Transverse colon (tissue), 4 donors: ENCODE data around the gene GCM1. TPM values are rescaled to one million over a fixed set of nuclear protein-coding genes. Genes with fewer than 3 reads are reported as not detected.
A peak's percentile ranks its signal among the peaks of the same experiment; 100 is the strongest.

Experiments used
- DNase-seq: peaks from one replicate; pipeline ENCODE4 v3.0.0-alpha.2; 2019
- H3K27ac ChIP-seq, 4 donors: fragments of 200-600 bp; sonication (generic); 2 replicates each; pipeline ENCODE4 v1.5.1; 2016 to 2018; ENCODE audit warnings: inconsistent platforms in 4 of 4
- H3K27me3 ChIP-seq: fragments of 200-600 bp; sonication (generic); 2 replicates; pipeline ENCODE4 v1.5.1; 2017; ENCODE audit warnings: inconsistent platforms
- H3K36me3 ChIP-seq, 4 donors: fragments of 200-600 bp; sonication (generic); 2 replicates each; pipeline ENCODE4 v1.5.1; 2017 to 2019; ENCODE audit warnings: inconsistent platforms in 4 of 4
- H3K4me1 ChIP-seq, 4 donors: fragments of 200-600 bp; sonication (generic); 2 replicates each; pipeline ENCODE4 v1.5.1; 2017 to 2020; ENCODE audit warnings: inconsistent platforms in 4 of 4
- H3K4me3 ChIP-seq, 4 donors: fragments of 200-600 bp; sonication (generic); 1 replicate in 1 of 4; 2 replicates in 3 of 4; pipeline versions ENCODE4 v1.5.1 to v1.6.1; 2017 to 2019; ENCODE audit warnings: inconsistent platforms in 4 of 4
- H3K9me3 ChIP-seq, 2 donors: fragments of 200-600 bp; sonication (generic); 2 replicates each; pipeline ENCODE4 v1.5.1; 2017 to 2019; ENCODE audit warnings: inconsistent platforms in 2 of 2
- CTCF ChIP-seq, 5 experiments: fragments of 200-600 bp in 3 of 5; fragments of 450-650 bp in 2 of 5; sonication (generic) in 3 of 5; IDR thresholded peaks; 1 replicate in 2 of 5; 2 replicates in 3 of 5; pipeline ENCODE4 v1.5.1; 2016 to 2017; ENCODE audit warnings: antibody characterized with exemption in 5 of 5, inconsistent platforms in 3 of 5, mild to moderate bottlenecking in 2 of 5, moderate library complexity in 1 of 5
- EP300 ChIP-seq: sonication (generic); formaldehyde crosslinking; IDR thresholded peaks from one replicate; pipeline ENCODE4 v1.6.1; 2017; ENCODE audit warnings: antibody characterized with exemption, low read depth
- POLR2A ChIP-seq: fragments of 450-650 bp; IDR thresholded peaks from one replicate; pipeline ENCODE4 v1.6.1; 2016; ENCODE audit warnings: antibody characterized with exemption, mild to moderate bottlenecking, moderate library complexity
- POLR2AphosphoS5 ChIP-seq, 3 donors: sonication (generic); formaldehyde crosslinking; IDR thresholded peaks; one replicate each; pipeline ENCODE4 v1.6.1; 2016; ENCODE audit warnings: antibody characterized with exemption in 3 of 3
- WGBS, 2 donors: methylation state at CpG; one replicate each; pipeline ENCODE4 v1.1.5; 2018; ENCODE audit warnings: low coverage in 1 of 2; 5-methylcytosine and 5-hydroxymethylcytosine counted together
- in situ Hi-C, 4 donors: fragments of 200-750 bp; cut with MboI; loops; one replicate each; pipeline versions ENCODE4 v1.15.0 to v1.15.1; 2017; ENCODE audit warnings: low sequenced_read_pairs in 3 of 4, low pct_ligation_motif_present in 1 of 4, low pct_unique_long_range_greater_than_20kb in 1 of 4
- intact Hi-C: fragments of 100-400 bp; cut with DNase I; formaldehyde crosslinking; loops from one replicate; pipeline ENCODE4 v1.15.1; 2023; ENCODE audit warnings: low total_unique reads
- total RNA-seq, 4 donors: library from RNA; depleted of rRNA; stranded (reverse); fragments of >200 nt; gene quantifications; one replicate each; pipeline ENCODE4 v1.1.0, GENCODE V29; 2016

The GCM1 gene
- total RNA-seq, 4 donors from 2014 or later = 0.32 TPM; not detected in 3

GRCh38 chr6:53178837-53179432 lies 30.3 kb upstream of the GCM1 start:
- DNase-seq = no peak
- intact Hi-C loops (no loop called here), in situ Hi-C loops (loop anchor here in 3 of 4 donors (10.0 to 25.0 kb wide), 3 partner anchors 236 to 533 kb away; no protein-coding TSS in a partner anchor)
- 81 to 92% methylated on average over 1 of the region's 1 CpG for WGBS, 2 donors
- Histone ChIP-seq H3K27me3 (no peaks in the 10 kb centered on the region), H3K4me3 (no peak overlapping the region), H3K27ac (no peak overlapping the region), H3K9me3 (no peaks in the 10 kb centered on the region), H3K4me1 (peaks cover 0 to 4% (median 0%) of the 10 kb centered on the region in 4 donors), H3K36me3 (no peaks in the 10 kb centered on the region)
- TF ChIP-seq POLR2AphosphoS5 (IDR thresholded peaks at IDR 0.05) (no peak), EP300 (no peak), POLR2A (no peak)

- DNase-seq = no peak
- 40 to 83% methylated on average over 1 to 2 of the region's 2 CpGs for WGBS, 2 donors
- no peak overlapping the region for H3K27ac ChIP-seq
- H3K27me3 ChIP-seq = no peaks in the 10 kb centered on the region
- H3K9me3 ChIP-seq = no peaks in the 10 kb centered on the region
- no peak for TF ChIP-seq EP300
- no peak for TF ChIP-seq POLR2A
- no peak for TF ChIP-seq CTCF (IDR thresholded peaks at IDR 0.05)
- no peak for TF ChIP-seq POLR2AphosphoS5 (IDR thresholded peaks at IDR 0.05)
- in situ Hi-C loops (loop anchor here in 3 of 4 donors (10.0 to 25.0 kb wide), 3 partner anchors 240 to 537 kb away; no protein-coding TSS in a partner anchor), intact Hi-C loops (no loop called here)
- peaks cover 0 to 4% (median 0%) of the 10 kb centered on the region in 4 donors for H3K4me1 ChIP-seq
- no peaks in the 10 kb centered on the region for H3K36me3 ChIP-seq
- no peak overlapping the region for H3K4me3 ChIP-seq
Observed at GRCh38 chr6:53175027-53175426, 26.4 kb upstream of the GCM1 start.

- WGBS, 2 donors = 75 to 77% methylated on average over 6 of the region's 6 CpGs
Observed at GRCh38 chr6:53172468-53172803, 23.8 kb upstream of the GCM1 start.

GRCh38 chr6:53171605-53172467 lies 23.2 kb upstream of the GCM1 start:
- Histone ChIP-seq H3K9me3 (no peaks in the 10 kb centered on the region), H3K4me1 (no peaks in the 10 kb centered on the region), H3K4me3 (no peak overlapping the region), H3K27ac (no peak overlapping the region), H3K27me3 (no peaks in the 10 kb centered on the region), H3K36me3 (no peaks in the 10 kb centered on the region)
- DNase-seq = peak; percentile 91
- intact Hi-C loops = loop anchor here (1.0 to 5.0 kb wide), 2 partner anchors 313 to 555 kb away; no protein-coding TSS in a partner anchor
- TF ChIP-seq EP300 (no peak), CTCF (IDR thresholded peaks at IDR 0.05) (peak; percentile 100)
- in situ Hi-C loops = loop anchor here (5.0 to 25.0 kb wide), 4 partner anchors 243 to 515 kb away; no protein-coding TSS in a partner anchor
- WGBS, 2 donors = 53 to 92% methylated on average over 10 to 20 of the region's 20 CpGs

More at GRCh38 chr6:53172468-53172803, 23.8 kb upstream of the GCM1 start:
- in situ Hi-C loops = loop anchor here (5.0 to 25.0 kb wide), 4 partner anchors 242 to 515 kb away; no protein-coding TSS in a partner anchor
- Histone ChIP-seq H3K27ac (no peak overlapping the region), H3K9me3 (no peaks in the 10 kb centered on the region), H3K36me3 (no peaks in the 10 kb centered on the region), H3K4me1 (no peaks in the 10 kb centered on the region), H3K4me3 (no peak overlapping the region), H3K27me3 (no peaks in the 10 kb centered on the region)
- intact Hi-C loops = loop anchor here (5.0 kb wide), 1 partner anchor 555 kb away; no protein-coding TSS in a partner anchor
- no peak for TF ChIP-seq EP300
- DNase-seq = no peak
